ENCODE data around the gene GALNT17. TPM values are rescaled to one million over a fixed set of nuclear protein-coding genes. Genes with fewer than 3 reads are reported as not detected.
"Not testable (repeated sequence)": the region's sequence is repeated elsewhere in the genome, so short reads cannot be mapped to it uniquely, and the experiment has no call there.

GALNT17 gene
- total RNA-seq, 1 experiment from 2014 or later: not detected

DNA sequence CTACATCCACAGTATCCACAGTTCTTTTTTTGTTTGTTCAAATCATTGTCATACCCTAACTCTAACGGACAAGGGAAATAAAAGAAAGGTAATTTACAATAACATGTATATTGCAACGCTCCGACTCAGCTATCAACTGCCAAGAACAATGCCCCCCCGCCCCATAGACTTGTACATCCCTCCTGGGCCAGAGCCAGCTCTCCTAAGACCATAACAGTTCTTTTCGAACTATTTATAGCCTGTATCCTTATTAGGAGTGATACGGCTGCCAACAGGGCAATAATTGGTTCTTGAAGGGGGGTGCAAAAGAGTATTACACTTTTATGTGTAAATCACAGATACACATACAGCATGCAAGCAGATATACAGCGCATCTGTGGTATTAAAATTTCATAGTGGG is 495.7 kb downstream of the GALNT17 start:
- TF ChIP-seq, protein P1, sequence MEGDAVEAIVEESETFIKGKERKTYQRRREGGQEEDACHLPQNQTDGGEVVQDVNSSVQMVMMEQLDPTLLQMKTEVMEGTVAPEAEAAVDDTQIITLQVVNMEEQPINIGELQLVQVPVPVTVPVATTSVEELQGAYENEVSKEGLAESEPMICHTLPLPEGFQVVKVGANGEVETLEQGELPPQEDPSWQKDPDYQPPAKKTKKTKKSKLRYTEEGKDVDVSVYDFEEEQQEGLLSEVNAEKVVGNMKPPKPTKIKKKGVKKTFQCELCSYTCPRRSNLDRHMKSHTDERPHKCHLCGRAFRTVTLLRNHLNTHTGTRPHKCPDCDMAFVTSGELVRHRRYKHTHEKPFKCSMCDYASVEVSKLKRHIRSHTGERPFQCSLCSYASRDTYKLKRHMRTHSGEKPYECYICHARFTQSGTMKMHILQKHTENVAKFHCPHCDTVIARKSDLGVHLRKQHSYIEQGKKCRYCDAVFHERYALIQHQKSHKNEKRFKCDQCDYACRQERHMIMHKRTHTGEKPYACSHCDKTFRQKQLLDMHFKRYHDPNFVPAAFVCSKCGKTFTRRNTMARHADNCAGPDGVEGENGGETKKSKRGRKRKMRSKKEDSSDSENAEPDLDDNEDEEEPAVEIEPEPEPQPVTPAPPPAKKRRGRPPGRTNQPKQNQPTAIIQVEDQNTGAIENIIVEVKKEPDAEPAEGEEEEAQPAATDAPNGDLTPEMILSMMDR (IDR thresholded peaks at IDR 0.05; ENCODE audit: unreplicated experiment): no peak
- H3K36me3 Mint-ChIP-seq (ENCODE audit: insufficient read depth, unreplicated experiment): no peaks in the 10 kb centered on the region
- POLR2A ChIA-PET: no interaction called here
- no peak for DNase-seq (ENCODE audit: unreplicated experiment)
- BruUV-seq (replicated peaks): no TSS peak
- peaks cover 11% of the 10 kb centered on the region for H3K4me1 Mint-ChIP-seq (ENCODE audit: insufficient read depth, unreplicated experiment)
- H3K27ac Mint-ChIP-seq (ENCODE audit: low read depth, unreplicated experiment): no peak overlapping the region
- CTCF ChIA-PET: no interaction called here
- intact Hi-C loops (cut with micrococcal nuclease): no loop called here
- no peaks in the 10 kb centered on the region for H3K27me3 Mint-ChIP-seq (ENCODE audit: insufficient read depth, unreplicated experiment)
- no peaks in the 10 kb centered on the region for H3K9me3 Mint-ChIP-seq (ENCODE audit: unreplicated experiment)
- no peak overlapping the region for H3K4me3 Mint-ChIP-seq (ENCODE audit: unreplicated experiment)

DNA sequence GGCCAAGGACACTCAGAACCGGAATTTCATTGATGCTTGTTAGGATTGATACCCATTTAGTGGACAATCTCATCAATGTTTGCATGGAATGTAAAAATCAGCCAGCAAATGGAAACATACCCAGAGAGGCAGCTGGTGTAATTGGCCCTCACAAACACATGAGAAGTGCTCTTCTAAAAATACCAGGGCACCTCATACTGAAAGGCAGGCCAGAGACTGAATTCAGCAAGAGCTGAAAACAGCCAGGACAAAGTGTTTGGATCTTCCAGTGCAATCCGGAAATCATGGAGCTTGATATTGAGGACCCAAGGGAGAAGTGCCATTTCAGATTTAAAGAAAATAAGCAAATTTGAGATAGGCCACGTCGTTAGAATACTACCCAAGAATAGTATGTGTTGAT is 498.6 kb downstream of the GALNT17 start:
- intact Hi-C loops (cut with micrococcal nuclease): no loop called here
- TF ChIP-seq, protein P1 (IDR thresholded peaks at IDR 0.05; ENCODE audit: unreplicated experiment): no peak
- Mint-ChIP-seq H3K27ac (ENCODE audit: low read depth, unreplicated experiment) (no peak overlapping the region), H3K36me3 (ENCODE audit: insufficient read depth, unreplicated experiment) (no peaks in the 10 kb centered on the region), H3K27me3 (ENCODE audit: insufficient read depth, unreplicated experiment) (no peaks in the 10 kb centered on the region), H3K4me3 (ENCODE audit: unreplicated experiment) (no peak overlapping the region), H3K4me1 (ENCODE audit: insufficient read depth, unreplicated experiment) (peaks cover 26% of the 10 kb centered on the region), H3K9me3 (ENCODE audit: unreplicated experiment) (no peaks in the 10 kb centered on the region)
- CTCF ChIA-PET: interaction anchor here (1.1 kb wide), 1 partner anchor 16 kb away, joined by 3 read pairs; no protein-coding TSS in a partner anchor
- BruUV-seq (replicated peaks): no TSS peak
- no peak for DNase-seq (ENCODE audit: unreplicated experiment)
- POLR2A ChIA-PET: no interaction called here

GRCh38 chr7:71633551-71634008 is 501.6 kb downstream of the GALNT17 start:
- peak overlapping the region; percentile 50 for H3K4me3 Mint-ChIP-seq (ENCODE audit: unreplicated experiment)
- H3K9me3 Mint-ChIP-seq (ENCODE audit: unreplicated experiment): no peaks in the 10 kb centered on the region
- H3K4me1 Mint-ChIP-seq (ENCODE audit: insufficient read depth, unreplicated experiment): peaks cover 29% of the 10 kb centered on the region
- H3K27me3 Mint-ChIP-seq (ENCODE audit: insufficient read depth, unreplicated experiment): no peaks in the 10 kb centered on the region
- peak; percentile 73 for DNase-seq (ENCODE audit: unreplicated experiment)
- H3K27ac Mint-ChIP-seq (ENCODE audit: low read depth, unreplicated experiment): peak overlapping the region; percentile 91
- TF ChIP-seq, protein P1 (IDR thresholded peaks at IDR 0.05; ENCODE audit: unreplicated experiment): no peak
- intact Hi-C loops (cut with micrococcal nuclease): no loop called here
- ChIA-PET CTCF (interaction anchor here (0.6 to 0.7 kb wide), 2 partner anchors 9 to 71 kb away, joined by 3 read pairs; no protein-coding TSS in a partner anchor), POLR2A (interaction anchor here (0.6 kb wide), 1 partner anchor 41 kb away, joined by 3 read pairs; no protein-coding TSS in a partner anchor)
- no peaks in the 10 kb centered on the region for H3K36me3 Mint-ChIP-seq (ENCODE audit: insufficient read depth, unreplicated experiment)
- BruUV-seq (replicated peaks): no TSS peak

- CTCF ChIA-PET; BruUV-seq (replicated peaks); H3K9me3 Mint-ChIP-seq (ENCODE audit: unreplicated experiment); H3K4me3 Mint-ChIP-seq (ENCODE audit: unreplicated experiment); intact Hi-C loops (cut with micrococcal nuclease); H3K36me3 Mint-ChIP-seq (ENCODE audit: insufficient read depth, unreplicated experiment); H3K27me3 Mint-ChIP-seq (ENCODE audit: insufficient read depth, unreplicated experiment); H3K27ac Mint-ChIP-seq (ENCODE audit: low read depth, unreplicated experiment); DNase-seq (ENCODE audit: unreplicated experiment): not testable (repeated sequence)
- POLR2A ChIA-PET: interaction anchor here (0.6 kb wide), 1 partner anchor 20 kb away, joined by 3 read pairs; no protein-coding TSS in a partner anchor
- H3K4me1 Mint-ChIP-seq (ENCODE audit: insufficient read depth, unreplicated experiment): peaks cover 29% of the 10 kb centered on the region
Observed at GRCh38 chr7:71635849-71636248, 503.9 kb downstream of the GALNT17 start.

- no TSS peak for BruUV-seq (replicated peaks)
- peaks cover 29% of the 10 kb centered on the region for H3K4me1 Mint-ChIP-seq (ENCODE audit: insufficient read depth, unreplicated experiment)
- DNase-seq (ENCODE audit: unreplicated experiment): no peak
- intact Hi-C loops (cut with micrococcal nuclease): no loop called here
- CTCF ChIA-PET: no interaction called here
- H3K9me3 Mint-ChIP-seq (ENCODE audit: unreplicated experiment): no peaks in the 10 kb centered on the region
- POLR2A ChIA-PET: interaction anchor here (0.6 kb wide), 1 partner anchor 20 kb away, joined by 3 read pairs; no protein-coding TSS in a partner anchor
- H3K27me3 Mint-ChIP-seq (ENCODE audit: insufficient read depth, unreplicated experiment): no peaks in the 10 kb centered on the region
- H3K36me3 Mint-ChIP-seq (ENCODE audit: insufficient read depth, unreplicated experiment): no peaks in the 10 kb centered on the region
- no peak overlapping the region for H3K4me3 Mint-ChIP-seq (ENCODE audit: unreplicated experiment)
- no peak overlapping the region for H3K27ac Mint-ChIP-seq (ENCODE audit: low read depth, unreplicated experiment)
- TF ChIP-seq, protein P1 (IDR thresholded peaks at IDR 0.05; ENCODE audit: unreplicated experiment): no peak
Observed at GRCh38 chr7:71636329-71636728, 504.4 kb downstream of the GALNT17 start.

All from MCF 10A (cell line).